Left lung (tissue), 10 donors: ENCODE data around the gene ZNF804A. TPM values are rescaled to one million over a fixed set of nuclear protein-coding genes. Genes with fewer than 3 reads are reported as not detected.

Experiments used
- ATAC-seq: fragments of 200-7000 bp; cut with Tn5 transposase; one replicate; pipeline ENCODE4 v1.9.1; 2020; ENCODE audit warnings: moderate library complexity
- DNase-seq, 4 donors: peaks; one replicate each; pipeline ENCODE4 v3.0.0-alpha.2; 2013 to 2020
- H3K27ac ChIP-seq, 2 donors: fragments of 200-600 bp; sonication (generic) in 1 of 2; one replicate each; pipeline versions ENCODE4 v1.5.0 to v1.8.0; 2020 to 2021
- H3K27me3 ChIP-seq, 2 donors: fragments of 200-600 bp; sonication (generic) in 1 of 2; one replicate each; pipeline versions ENCODE4 v1.5.0 to v1.8.0; 2020 to 2021
- H3K36me3 ChIP-seq, 2 donors: fragments of 200-600 bp; sonication (generic) in 1 of 2; one replicate each; pipeline versions ENCODE4 v1.5.0 to v1.8.0; 2020 to 2021
- H3K4me1 ChIP-seq, 2 donors: fragments of 200-600 bp; one replicate each; pipeline ENCODE4 v1.8.0; 2021
- H3K4me3 ChIP-seq, 2 donors: fragments of 200-600 bp; sonication (generic) in 1 of 2; one replicate each; pipeline versions ENCODE4 v1.5.0 to v1.8.0; 2020 to 2021; ENCODE audit warnings: mild to moderate bottlenecking in 1 of 2
- H3K9me3 ChIP-seq, 2 donors: fragments of 200-600 bp; sonication (generic) in 1 of 2; one replicate each; pipeline versions ENCODE4 v1.5.0 to v1.8.0; 2020 to 2021
- CTCF ChIP-seq, 2 donors: fragments of 200-600 bp; sonication (generic) in 1 of 2; IDR thresholded peaks; one replicate each; pipeline versions ENCODE4 v1.5.0 to v1.8.0; 2021; ENCODE audit warnings: antibody characterized with exemption in 2 of 2
- intact Hi-C, 2 donors: fragments of 100-400 bp; cut with DNase I; formaldehyde crosslinking; loops; one replicate each; pipeline versions ENCODE4 v1.11.2 to v1.14.2; 2022
- polyA plus RNA-seq, 6 donors: library from polyadenylated mRNA; unstranded; fragments of 120-200 nt; gene quantifications; one replicate each; pipeline ENCODE4 v1.2.1, GENCODE V29; 2013; ENCODE audit not compliant: insufficient read length in 6 of 6
- total RNA-seq, 2 donors: library from RNA; stranded (reverse); fragmentation: NEBNext Ultra II Directional; extraction: Animal tissue kit (Norgen Biotek cat#: 25700); gene quantifications; one replicate each; pipeline ENCODE4 v1.2.1, GENCODE V29; 2021
- donor health status: DM: no; HTN: yes; CAD: no.
- donor health status: DM: no; HTN: no; CAD: no.

Gene ZNF804A
- total and polyA plus RNA-seq, 8 donors, result 0.04 to 0.86 (median 0.09) TPM; not detected in 1

DNA sequence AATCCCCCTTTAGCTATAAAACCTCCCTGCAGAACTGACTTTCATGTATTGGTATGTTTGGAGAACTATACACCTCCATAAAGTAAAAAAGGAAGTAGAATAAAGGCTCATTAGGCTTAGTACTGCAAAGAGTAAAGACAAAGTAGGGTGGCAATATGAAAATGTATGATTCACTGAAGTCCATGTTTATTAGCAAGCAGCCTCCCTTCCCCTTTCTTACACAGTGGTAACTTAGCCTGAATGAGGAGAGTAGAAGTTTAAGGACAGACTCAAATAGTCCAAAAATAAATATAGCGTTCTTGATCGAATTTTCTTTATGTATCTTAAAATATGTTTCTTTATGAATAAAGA lies 1.5 kb downstream of the ZNF804A start:
- ATAC-seq, result peak; percentile 33
- peak overlapping the region; percentile 77 to 98 for H3K27ac ChIP-seq
- peak overlapping the region in 1 of 2 donors; percentile 58 for H3K4me3 ChIP-seq
- H3K36me3 ChIP-seq, result no peaks in the 10 kb centered on the region
- intact Hi-C loops, result no loop called here
- peaks cover 3 to 23% of the 10 kb centered on the region in 2 donors for H3K4me1 ChIP-seq
- DNase-seq, result no peak
- peaks cover 5 to 56% of the 10 kb centered on the region in 2 donors for H3K27me3 ChIP-seq
- no peaks in the 10 kb centered on the region for H3K9me3 ChIP-seq
- no peak for TF ChIP-seq CTCF (IDR thresholded peaks at IDR 0.05)

- no peak for ATAC-seq
These were observed 4.4 kb downstream of the ZNF804A start for GRCh38 chr2:184602734-184603133.

DNA sequence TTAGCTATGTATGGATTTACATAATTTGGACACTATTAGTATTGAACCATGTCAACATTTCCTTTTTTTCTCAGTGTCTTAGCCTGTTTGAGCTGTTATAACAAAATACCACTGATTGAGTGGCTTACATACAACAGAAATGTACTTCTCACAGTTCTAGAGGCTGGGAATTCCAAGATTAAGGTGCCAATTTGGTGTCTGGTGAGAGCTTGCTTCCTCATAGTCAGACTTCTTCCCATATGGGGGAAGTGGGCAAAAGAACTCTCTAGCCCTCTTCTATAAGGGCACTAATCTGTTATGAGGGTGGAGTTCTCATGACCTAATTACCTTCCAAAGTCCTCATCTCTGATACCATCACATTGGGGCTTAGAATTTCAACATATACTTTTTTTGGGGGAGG lies 12.6 kb downstream of the ZNF804A start:
- H3K36me3 ChIP-seq, result no peaks in the 10 kb centered on the region
- DNase-seq (no peak), ATAC-seq (no peak)
- H3K4me1 ChIP-seq, result no peaks in the 10 kb centered on the region
- no peak overlapping the region for H3K4me3 ChIP-seq
- H3K9me3 ChIP-seq, result peaks cover 0 to 6% of the 10 kb centered on the region in 2 donors
- intact Hi-C loops, result no loop called here
- no peak overlapping the region for H3K27ac ChIP-seq
- TF ChIP-seq CTCF (IDR thresholded peaks at IDR 0.05), result no peak
- H3K27me3 ChIP-seq, result no peaks in the 10 kb centered on the region

More at GRCh38 chr2:184602734-184603133, 4.4 kb downstream of the ZNF804A start:
- TF ChIP-seq CTCF (IDR thresholded peaks at IDR 0.05), result no peak
- Histone ChIP-seq H3K4me3 (no peak overlapping the region), H3K9me3 (no peaks in the 10 kb centered on the region), H3K36me3 (no peaks in the 10 kb centered on the region), H3K27ac (no peak overlapping the region), H3K27me3 (peaks cover 5 to 39% of the 10 kb centered on the region in 2 donors), H3K4me1 (peaks cover 1 to 19% of the 10 kb centered on the region in 2 donors)
- DNase-seq, result no peak
- intact Hi-C loops, result no loop called here

DNA sequence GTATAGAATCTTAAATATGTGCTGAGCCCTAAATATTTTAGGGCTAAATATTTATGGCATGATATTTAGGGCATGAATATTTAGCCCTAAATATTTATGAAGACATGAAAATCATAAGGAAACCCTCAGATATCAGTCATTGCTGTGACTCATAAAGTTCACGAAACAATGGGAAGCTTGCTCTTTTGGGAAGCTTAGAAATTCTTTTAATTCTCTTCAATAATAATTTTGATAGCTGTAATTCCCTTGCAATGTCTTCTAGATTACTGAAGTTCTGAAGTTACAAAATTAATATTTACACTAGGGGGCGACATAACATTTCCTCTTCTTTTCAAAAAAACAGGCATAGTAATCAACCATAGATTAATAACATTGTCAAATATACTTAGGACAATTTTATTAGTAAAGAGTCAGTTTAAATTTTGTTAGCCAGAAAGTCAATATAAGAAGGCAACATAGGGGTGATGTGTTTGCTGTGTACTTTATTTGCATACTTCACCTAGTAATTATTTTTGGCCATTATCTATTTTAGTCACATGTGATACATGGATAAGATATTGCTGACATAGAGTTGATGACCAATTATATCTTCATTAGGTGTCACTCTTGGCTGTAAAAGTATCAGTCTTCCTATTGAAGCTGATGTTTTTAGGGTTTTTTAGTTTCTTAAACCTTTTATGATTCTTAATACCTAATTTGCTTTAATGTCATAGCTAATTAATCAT lies 13.2 kb downstream of the ZNF804A start:
- Histone ChIP-seq H3K27me3 (no peaks in the 10 kb centered on the region), H3K27ac (no peak overlapping the region), H3K9me3 (peaks cover 0 to 6% of the 10 kb centered on the region in 2 donors), H3K36me3 (no peaks in the 10 kb centered on the region), H3K4me1 (no peaks in the 10 kb centered on the region), H3K4me3 (no peak overlapping the region)
- peak; percentile 13 to 18 for TF ChIP-seq CTCF (IDR thresholded peaks at IDR 0.05)
- DNase-seq, result peak in 1 of 4 donors; percentile 11
- no peak for ATAC-seq
- intact Hi-C loops, result no loop called here

- intact Hi-C loops, result no loop called here
- H3K27ac ChIP-seq, result no peak overlapping the region
- no peaks in the 10 kb centered on the region for H3K9me3 ChIP-seq
- H3K27me3 ChIP-seq, result no peaks in the 10 kb centered on the region
- ATAC-seq, result no peak
- H3K36me3 ChIP-seq, result no peaks in the 10 kb centered on the region
- no peak overlapping the region for H3K4me3 ChIP-seq
- no peaks in the 10 kb centered on the region for H3K4me1 ChIP-seq
- no peak for DNase-seq
- no peak for TF ChIP-seq CTCF (IDR thresholded peaks at IDR 0.05)
These were observed 22.0 kb downstream of the ZNF804A start for GRCh38 chr2:184620367-184620766.
